HG02973 (cell line): ENCODE measurements around the gene GPR119.
A peak's percentile ranks its signal among the peaks of the same experiment; 100 is the strongest.
"Not testable (repeated sequence)": the region's sequence is repeated elsewhere in the genome, so short reads cannot be mapped to it uniquely, and the experiment has no call there.

Experiments used
- ATAC-seq: cut with Tn5 transposase; IDR thresholded peaks from one replicate; pipeline ENCODE4 v1.9.1; 2021; ENCODE audit warnings: moderate library complexity; ENCODE audit not compliant: unreplicated experiment

The GPR119 gene

GRCh38 chrX:130385520-130385919 is at the start of gene GPR119:
TSS of gene GPR119 (minus strand) at chrX:130385674. CDS start at chrX:130385447, 227 bp downstream.
- ATAC-seq: no peak

- not testable (repeated sequence) for ATAC-seq
These were observed 43.8 kb upstream of the GPR119 start for GRCh38 chrX:130429236-130429635.

GRCh38 chrX:130426531-130426930 is 41.1 kb upstream of the GPR119 start:
- no peak for ATAC-seq

- no peak for ATAC-seq
These were observed 33.8 kb upstream of the GPR119 start for GRCh38 chrX:130419263-130419662.

GRCh38 chrX:130418740-130419139 is 33.3 kb upstream of the GPR119 start:
- no peak for ATAC-seq

GRCh38 chrX:130418066-130418465 is 32.6 kb upstream of the GPR119 start:
- no peak for ATAC-seq

- ATAC-seq: no peak
These were observed 31.3 kb upstream of the GPR119 start for GRCh38 chrX:130416785-130417184.

GRCh38 chrX:130415201-130415600 is 29.7 kb upstream of the GPR119 start:
- ATAC-seq: no peak

- ATAC-seq: no peak
These were observed 29.3 kb upstream of the GPR119 start for GRCh38 chrX:130414800-130415199.

GRCh38 chrX:130413415-130413814 is 27.9 kb upstream of the GPR119 start:
- no peak for ATAC-seq

- ATAC-seq: peak; percentile 10
These were observed 16.8 kb upstream of the GPR119 start for GRCh38 chrX:130402208-130402684.

- ATAC-seq: peak; percentile 89
These were observed 16.1 kb upstream of the GPR119 start, which contains the start of gene RBMX2 for GRCh38 chrX:130401415-130402207. TSS of gene RBMX2 (plus strand) at chrX:130401987. CDS start at chrX:130402033, 46 bp downstream.

- no peak for ATAC-seq
These were observed 9.9 kb upstream of the GPR119 start for GRCh38 chrX:130395341-130395740.

- no peak for ATAC-seq
These were observed 8.1 kb upstream of the GPR119 start for GRCh38 chrX:130393451-130394074.

- ATAC-seq: no peak
These were observed 934 bp upstream of the GPR119 start for GRCh38 chrX:130386408-130386808.

- no peak for ATAC-seq
These were observed 7.3 kb downstream of the GPR119 start for GRCh38 chrX:130378024-130378669.

GRCh38 chrX:130376077-130376476 is 9.4 kb downstream of the GPR119 start:
- ATAC-seq: no peak

GRCh38 chrX:130352050-130352449 is 33.4 kb downstream of the GPR119 start:
- ATAC-seq: not testable (repeated sequence)

- ATAC-seq: no peak
These were observed 33.9 kb downstream of the GPR119 start for GRCh38 chrX:130351567-130351966.

GRCh38 chrX:130347321-130347720 is 38.2 kb downstream of the GPR119 start:
- no peak for ATAC-seq

GRCh38 chrX:130343411-130343810 is 42.1 kb downstream of the GPR119 start:
- ATAC-seq: no peak

- ATAC-seq: peak; percentile 10
These were observed 45.2 kb downstream of the GPR119 start for GRCh38 chrX:130340271-130340670.
